Erythroblast (primary cell): ENCODE results near the gene CNOT11.

Experiments
- GATA1 ChIP-seq: IDR thresholded peaks from 2 replicates; pipeline ENCODE4 v1.6.1; 2011; ENCODE audit warnings: low read depth, mild to moderate bottlenecking, control low read depth, low read length, moderate library complexity
- POLR2A ChIP-seq: IDR thresholded peaks from 2 replicates; pipeline ENCODE4 v1.6.1; 2011; ENCODE audit warnings: mild to moderate bottlenecking, low read length

DNA sequence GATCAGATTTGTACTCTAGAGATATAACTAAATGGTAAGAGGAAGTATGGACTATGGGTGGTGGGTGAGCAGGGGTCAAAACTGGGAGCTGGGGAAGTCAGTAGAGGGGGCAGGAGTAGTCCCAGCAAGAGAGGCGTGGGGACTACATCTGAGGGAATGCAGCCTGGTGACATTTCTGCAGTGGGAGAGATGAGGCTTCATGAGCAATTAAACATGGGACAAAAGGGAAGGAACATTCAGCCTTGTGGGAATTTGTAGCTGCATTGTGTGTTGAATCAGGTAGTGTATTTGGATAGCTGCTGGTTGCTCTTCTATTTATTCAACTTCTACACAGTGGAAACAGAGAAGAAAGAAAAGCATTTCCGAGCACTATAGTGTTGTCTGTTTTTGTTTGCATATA is 3.6 kb downstream of the CNOT11 start:
- TF ChIP-seq POLR2A, result no peak
- TF ChIP-seq GATA1, result no peak
